ENCODE data around the gene PRR7.
"Not testable (repeated sequence)": the region's sequence is repeated elsewhere in the genome, so short reads cannot be mapped to it uniquely, and the experiment has no call there.

PRR7 gene, protein sequence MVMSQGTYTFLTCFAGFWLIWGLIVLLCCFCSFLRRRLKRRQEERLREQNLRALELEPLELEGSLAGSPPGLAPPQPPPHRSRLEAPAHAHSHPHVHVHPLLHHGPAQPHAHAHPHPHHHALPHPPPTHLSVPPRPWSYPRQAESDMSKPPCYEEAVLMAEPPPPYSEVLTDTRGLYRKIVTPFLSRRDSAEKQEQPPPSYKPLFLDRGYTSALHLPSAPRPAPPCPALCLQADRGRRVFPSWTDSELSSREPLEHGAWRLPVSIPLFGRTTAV

GRCh38 chr5:177446200-177447065, at the start of gene PRR7:
PRR7 (plus strand) TSS chr5:177446814; CDS start chr5:177455068, 8,254 bp downstream.
- DNase-seq (ENCODE audit: low read depth in 2 of 3, low spot score in 2 of 3), result no peak

GRCh38 chr5:177397875-177398390, 48.7 kb upstream of the PRR7 start:
- no peak for DNase-seq (ENCODE audit: low read depth in 2 of 3, low spot score in 2 of 3)

DNA sequence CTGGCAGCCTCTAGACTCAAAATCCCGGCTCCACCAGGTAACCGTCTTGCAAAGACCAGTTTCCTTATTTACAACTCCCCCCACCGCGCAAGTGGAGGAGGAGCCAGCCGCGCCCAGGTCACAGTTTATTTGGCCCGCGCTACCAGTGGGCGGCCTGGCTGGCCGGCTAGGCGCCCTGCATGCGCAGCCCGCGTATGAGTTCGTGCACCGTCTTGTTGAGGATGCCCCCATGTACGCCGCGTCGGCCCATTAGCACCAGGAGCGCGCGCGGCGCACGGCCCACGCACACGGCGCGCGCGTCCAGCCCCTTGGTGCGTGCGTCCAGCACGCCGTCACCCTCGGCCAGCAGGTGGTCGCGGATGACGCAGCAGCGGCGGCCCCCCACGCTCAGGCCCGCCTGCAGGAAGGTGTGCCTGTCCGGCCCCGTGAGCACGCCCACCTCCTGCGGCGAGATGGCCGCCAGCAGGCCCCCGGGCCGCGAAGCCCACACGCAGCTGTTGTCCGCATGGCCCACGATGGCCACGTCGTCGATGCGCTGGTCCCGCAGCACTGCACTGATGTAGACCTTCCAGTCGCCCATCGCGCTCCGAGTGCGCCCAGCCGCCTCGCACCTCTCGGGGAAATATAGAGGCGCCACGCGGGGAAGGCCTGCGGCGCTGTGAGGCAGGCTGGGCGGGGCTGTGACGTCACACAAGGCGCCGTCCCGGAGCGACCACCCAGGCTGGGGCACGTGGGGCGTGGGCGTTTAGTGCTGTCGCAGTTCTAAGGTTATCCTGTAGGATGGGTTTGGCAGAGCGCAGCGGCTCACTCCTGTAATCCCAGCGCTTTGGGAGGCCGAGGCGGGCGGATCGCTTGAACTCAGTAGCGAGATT, 46.4 kb upstream of the PRR7 start, which contains the start of gene PFN3:
PFN3 (minus strand) TSS at position 665 of the 872 bp plus-strand sequence; CDS start at position 580, 85 bp downstream.
- DNase-seq (ENCODE audit: low read depth in 2 of 3, low spot score in 2 of 3), result no peak

DNA sequence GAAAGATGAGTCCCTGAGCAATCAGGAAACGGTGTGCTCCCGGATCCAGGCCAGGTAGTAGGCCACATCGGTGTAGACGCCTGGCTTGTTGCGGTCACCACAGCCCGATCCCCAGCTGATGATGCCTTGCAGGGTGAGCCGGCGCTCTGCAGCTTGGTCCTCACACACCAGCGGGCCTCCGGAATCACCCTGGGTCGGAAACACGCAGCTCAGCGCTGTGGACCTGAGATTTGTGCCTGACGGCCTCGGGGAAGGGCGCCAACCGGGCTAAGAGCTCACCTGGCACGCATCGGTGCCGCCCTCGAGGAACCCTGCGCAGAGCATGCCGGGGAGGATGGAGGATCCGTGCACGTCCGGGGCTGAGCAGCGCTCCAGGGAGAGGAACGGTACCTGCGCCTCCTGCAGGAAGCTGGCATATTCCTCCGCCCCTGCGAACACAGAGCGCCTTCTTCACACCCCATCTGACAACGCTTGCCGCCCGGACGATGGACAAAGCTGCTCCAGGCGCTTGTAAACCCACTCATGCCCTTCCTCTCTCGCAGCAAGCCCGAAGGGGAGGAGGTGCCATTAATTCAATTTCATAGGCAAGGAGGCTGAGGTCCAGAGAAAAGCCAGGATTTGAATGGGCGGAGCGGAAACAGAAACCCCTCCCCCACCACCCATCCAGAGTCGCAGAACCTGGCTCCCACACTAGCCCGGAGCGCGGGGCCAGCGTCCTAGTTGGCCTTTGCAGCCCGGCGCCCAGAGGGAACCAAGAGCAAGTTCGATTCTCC, 44.2 kb upstream of the PRR7 start:
- DNase-seq (ENCODE audit: low read depth in 2 of 3, low spot score in 2 of 3), result peak in 2 of 3 experiments; percentile 28 to 52

DNA sequence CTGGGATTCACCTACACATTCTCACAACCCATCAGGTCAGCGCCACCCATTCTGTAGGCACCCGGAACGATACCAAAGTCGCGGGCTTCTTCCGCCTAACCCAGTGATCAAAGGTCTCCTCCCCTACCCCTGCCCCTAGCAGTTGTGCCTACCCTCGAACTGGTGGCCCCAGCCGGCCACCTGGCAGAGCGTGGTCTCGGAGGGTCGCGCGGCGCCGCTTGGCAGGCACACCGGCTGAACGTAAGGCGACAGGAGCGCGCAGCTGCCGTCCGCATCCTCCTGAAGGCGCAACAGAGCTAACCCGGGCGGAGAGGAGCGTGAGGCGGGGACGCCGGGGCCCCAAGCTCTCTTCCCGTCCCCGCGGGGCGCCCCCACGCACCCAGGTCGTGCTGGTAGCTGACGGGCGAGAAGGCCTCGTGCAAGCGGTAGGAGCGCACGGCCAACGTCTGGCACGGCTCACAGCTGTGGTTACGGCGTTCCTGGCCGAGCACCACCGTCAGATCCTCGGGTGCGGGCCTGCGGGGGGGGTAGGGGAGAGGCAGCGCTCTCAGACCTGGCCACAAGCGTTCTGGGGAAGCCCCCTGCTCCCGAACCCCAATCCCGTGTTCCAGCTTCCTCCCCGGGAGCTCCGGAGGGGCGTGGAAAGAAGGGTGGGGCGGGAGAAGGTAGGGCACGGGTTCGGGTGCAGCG, 43.4 kb upstream of the PRR7 start:
- peak in 2 of 3 experiments; percentile 20 to 24 for DNase-seq (ENCODE audit: low read depth in 2 of 3, low spot score in 2 of 3)

GRCh38 chr5:177403792-177404640, 42.6 kb upstream of the PRR7 start:
- peak in 2 of 3 experiments; percentile 64 to 65 for DNase-seq (ENCODE audit: low read depth in 2 of 3, low spot score in 2 of 3)

- no peak for DNase-seq (ENCODE audit: low read depth in 2 of 3, low spot score in 2 of 3)
Measured at GRCh38 chr5:177404641-177405179, 41.9 kb upstream of the PRR7 start.

DNA sequence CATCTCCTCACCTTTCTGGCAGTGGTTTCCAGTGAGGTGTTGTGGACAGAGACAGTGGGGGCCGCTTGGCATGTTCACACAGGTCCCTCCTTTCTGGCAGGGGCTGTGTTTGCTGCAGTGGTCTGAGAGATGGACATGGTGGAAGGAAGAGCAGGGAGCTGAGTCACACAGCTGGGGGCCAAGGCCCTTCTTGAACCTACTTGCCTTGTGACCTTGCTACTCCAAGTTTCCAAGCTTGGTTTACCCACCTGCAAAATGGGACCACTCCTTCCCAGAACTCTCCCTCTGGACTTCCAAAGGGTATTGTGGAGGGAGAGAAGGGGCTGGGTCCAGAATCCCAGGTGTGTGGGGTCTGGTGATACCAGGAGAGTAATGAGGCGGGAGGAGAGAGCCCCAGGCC, 41.3 kb upstream of the PRR7 start:
- no peak for DNase-seq (ENCODE audit: low read depth in 2 of 3, low spot score in 2 of 3)

GRCh38 chr5:177405805-177406204, 40.8 kb upstream of the PRR7 start:
- no peak for DNase-seq (ENCODE audit: low read depth in 2 of 3, low spot score in 2 of 3)

DNA sequence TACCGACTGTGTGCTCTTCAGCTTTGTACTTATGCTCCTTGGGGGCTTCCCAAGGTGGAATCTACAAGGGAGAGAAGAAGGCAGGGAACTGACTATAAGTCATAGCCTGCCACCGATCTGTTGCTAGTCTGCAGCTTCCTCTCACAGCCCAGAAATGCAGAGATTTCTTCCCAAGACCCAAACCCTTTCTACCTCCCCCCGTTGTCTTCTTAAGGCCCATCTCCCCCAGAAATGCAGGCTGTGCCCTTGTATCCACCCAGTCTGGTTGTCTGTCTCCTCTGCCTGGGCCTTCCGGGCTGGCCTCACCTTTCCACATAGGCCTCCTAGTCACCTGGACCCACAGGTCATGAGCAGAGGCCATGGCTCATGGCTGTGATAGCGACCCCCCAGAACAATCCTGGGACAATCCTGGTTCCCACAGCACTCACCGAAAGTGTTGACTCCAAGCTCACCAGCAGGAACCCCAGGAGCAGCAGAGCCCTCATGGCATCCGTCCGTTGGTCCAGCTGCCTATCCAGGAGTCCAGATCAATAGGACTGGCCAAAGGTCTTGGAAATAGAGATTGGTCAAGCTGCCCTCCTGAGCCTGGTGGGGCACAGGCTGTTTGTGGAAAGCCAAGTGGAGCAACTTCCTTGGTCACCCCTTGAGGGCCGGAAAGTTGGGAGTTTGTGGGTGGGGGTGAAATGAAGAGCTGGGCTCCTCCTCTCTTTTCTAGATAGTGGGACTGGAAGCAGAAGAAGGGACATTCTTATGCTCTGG, 37.4 kb upstream of the PRR7 start, which contains the start of gene F12:
F12 (minus strand) TSS at position 522 of the 759 bp plus-strand sequence; CDS start at position 485, 37 bp downstream.
- DNase-seq (ENCODE audit: low read depth in 2 of 3, low spot score in 2 of 3), result no peak

DNA sequence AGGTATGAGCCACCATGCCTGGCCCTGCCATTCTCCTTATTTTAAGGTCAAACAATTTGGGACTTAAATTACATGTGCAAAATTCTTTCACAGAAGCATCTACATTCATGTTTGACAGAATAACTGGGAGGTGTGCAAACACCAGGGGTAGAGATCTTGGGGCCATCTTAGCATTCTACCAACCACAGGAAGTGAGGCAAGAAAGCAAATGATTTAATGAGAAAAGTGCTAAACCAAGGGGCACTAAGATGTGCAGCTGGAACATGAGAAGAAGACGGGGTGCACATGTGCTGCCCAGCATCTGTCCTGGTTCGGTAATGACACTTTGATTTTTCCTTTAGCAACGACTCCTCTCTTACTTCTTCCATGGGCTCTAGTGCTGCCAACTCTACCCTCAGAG, 36.0 kb upstream of the PRR7 start:
- DNase-seq (ENCODE audit: low read depth in 2 of 3, low spot score in 2 of 3), result no peak

- no peak for DNase-seq (ENCODE audit: low read depth in 2 of 3, low spot score in 2 of 3)
Measured at GRCh38 chr5:177412603-177413233, 33.9 kb upstream of the PRR7 start.

DNA sequence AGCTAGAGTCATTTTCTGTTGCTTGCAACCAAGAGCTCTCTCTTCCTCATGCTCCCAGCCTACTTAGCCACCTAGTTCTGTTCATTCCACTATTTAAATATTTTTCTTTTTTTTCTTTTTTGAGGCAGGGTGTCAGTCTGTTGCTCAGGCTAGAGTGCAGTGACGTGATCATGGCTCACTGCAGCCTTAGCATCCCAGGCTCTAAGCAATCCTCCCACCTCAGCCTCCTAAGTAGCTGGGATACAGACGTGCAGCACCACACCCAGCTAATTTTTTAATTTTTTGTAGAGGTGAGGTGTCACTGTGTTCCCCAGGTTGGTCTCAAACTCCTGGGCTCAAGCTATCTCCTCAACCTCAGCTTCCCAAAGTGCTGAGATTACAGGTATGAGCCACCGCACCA, 32.1 kb upstream of the PRR7 start:
- DNase-seq (ENCODE audit: low read depth in 2 of 3, low spot score in 2 of 3), result no peak

- not testable (repeated sequence) for DNase-seq (ENCODE audit: low read depth in 2 of 3, low spot score in 2 of 3)
Measured at GRCh38 chr5:177417081-177417480, 29.5 kb upstream of the PRR7 start.

- DNase-seq (ENCODE audit: low read depth in 2 of 3, low spot score in 2 of 3), result no peak
Measured at GRCh38 chr5:177419046-177419445, 27.6 kb upstream of the PRR7 start.

DNA sequence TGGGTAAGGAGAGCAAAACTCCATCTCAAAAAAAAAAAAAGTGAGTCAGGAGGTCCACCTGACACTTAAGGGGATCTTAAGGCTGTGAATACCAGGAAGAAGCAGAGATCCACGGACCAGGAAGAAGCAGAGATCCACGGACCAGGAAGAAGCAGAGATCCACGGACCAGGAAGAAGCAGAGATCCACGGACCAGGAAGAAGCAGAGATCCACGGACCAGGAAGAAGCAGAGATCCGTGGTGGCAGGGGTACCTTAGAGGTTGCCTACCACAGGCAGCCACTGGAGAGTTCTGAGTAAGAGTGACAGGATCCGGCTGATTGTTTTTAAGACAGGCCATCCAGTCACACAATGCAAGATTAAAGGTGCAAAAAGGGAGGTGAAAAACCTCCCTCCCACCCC, 26.1 kb upstream of the PRR7 start:
- DNase-seq (ENCODE audit: low read depth in 2 of 3, low spot score in 2 of 3), result not testable (repeated sequence)
